H1 (cell line): ENCODE measurements around the gene ABCG8. TPM values are rescaled to one million over a fixed set of nuclear protein-coding genes. Genes with fewer than 3 reads are reported as not detected.

Experiments used
- GABPA ChIP-seq: IDR thresholded peaks from 2 replicates; pipeline ENCODE4 v1.6.1; 2011; ENCODE audit warnings: mild to moderate bottlenecking, low read length, moderate library complexity, borderline replicate concordance; ENCODE audit not compliant: insufficient read depth
- HDAC2 ChIP-seq, 2 experiments: fragments of 300-600 bp in 1 of 2; sonication (generic) in 1 of 2; IDR thresholded peaks; 2 replicates each; pipeline ENCODE4 v1.6.1; 2011 to 2012; ENCODE audit warnings: low read depth in 2 of 2, low read length in 2 of 2, mild to moderate bottlenecking in 2 of 2, moderate library complexity in 2 of 2, borderline replicate concordance in 1 of 2, inconsistent platforms in 1 of 2
- KDM4A ChIP-seq: IDR thresholded peaks from one replicate; pipeline ENCODE4 v1.7.1; 2012; ENCODE audit warnings: low read depth, mild to moderate bottlenecking, moderate library complexity, low read length, inconsistent platforms; ENCODE audit not compliant: severe bottlenecking
- polyA plus RNA-seq, 7 experiments: library from polyadenylated mRNA; depleted of rRNA in 3 of 7; stranded (reverse) in 5 of 7; unstranded in 2 of 7; fragments of >200 nt in 5 of 7; fragments of 200-250 nt in 2 of 7; gene quantifications; 1 replicate in 5 of 7; 2 replicates in 1 of 7; 4 replicates in 1 of 7; pipeline versions ENCODE4 v1.2.1 to v1.2.3, GENCODE V29; 2011 to 2013; ENCODE audit warnings: missing spikeins in 2 of 7, mixed read lengths in 2 of 7
- total RNA-seq: library from RNA; stranded (reverse); fragmentation: NEBNext Ultra II Directional; extraction: Animal tissue kit (Norgen Biotek cat#: 25700); gene quantifications from 2 replicates; pipeline ENCODE4 v1.2.1, GENCODE V29; 2021

Gene ABCG8
- total and polyA plus RNA-seq, 2 of the 8 experiments (the other 6 are each of a cell fraction or from before 2014, with no cell fraction given), result not detected

DNA sequence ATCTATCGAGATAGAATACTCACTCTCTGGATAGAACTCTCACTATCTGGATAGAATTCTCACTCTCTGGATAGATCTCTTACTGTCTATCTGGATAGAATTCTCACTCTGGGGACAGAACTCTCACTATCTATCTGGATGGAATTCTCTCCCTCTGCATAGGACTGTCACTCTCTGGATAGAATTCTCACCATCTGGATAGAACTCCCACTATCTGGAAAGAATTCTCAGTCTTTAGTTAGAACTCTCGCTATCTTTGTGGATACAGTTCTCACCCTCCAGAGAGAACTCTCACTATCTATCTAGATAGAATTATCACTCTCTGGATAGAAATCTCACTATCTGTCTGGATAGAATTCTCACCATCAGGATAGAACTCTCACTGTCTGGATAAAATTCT lies 16.5 kb downstream of the ABCG8 start (continued):
- no peak for TF ChIP-seq HDAC2 (IDR thresholded peaks at IDR 0.05; ENCODE audit: borderline replicate concordance in 1 of 2, low read depth in 2 of 2, low read length in 2 of 2)
- TF ChIP-seq KDM4A, result no peak
- no peak for TF ChIP-seq GABPA
